PC-3 (cell line): ENCODE data around the gene CALHM6. TPM values are rescaled to one million over a fixed set of nuclear protein-coding genes. Genes with fewer than 3 reads are reported as not detected.

Experiments
- ATAC-seq: fragments of 200-7000 bp; cut with Tn5 transposase; 2 replicates; pipeline ENCODE4 v1.9.1; 2020; ENCODE audit warnings: mild to moderate bottlenecking, moderate library complexity
- BruUV-seq: library from RNA; stranded (reverse); fragments of 400-500 nt; replicated peaks from 2 replicates; lab custom pipeline; 2021; lab: Mats Ljungman, UMichigan
- CTCF ChIA-PET: fragments of 300-600 bp; sonication (Branson Sonifier 250); formaldehyde crosslinking; loops from one replicate; lab custom pipeline; 2022; ENCODE audit warnings: antibody characterized with exemption; lab: Charles Lee
- POLR2A ChIA-PET: fragments of 300-600 bp; sonication (Branson Sonifier 250); formaldehyde crosslinking; loops from one replicate; lab custom pipeline; 2022; ENCODE audit warnings: antibody characterized with exemption; ENCODE audit not compliant: unreplicated experiment; lab: Charles Lee
- DNase-seq: peaks from one replicate; pipeline ENCODE4 v3.0.0-alpha.2; 2015
- H2AFZ ChIP-seq: fragments of 300-600 bp; sonication (generic); 2 replicates; pipeline ENCODE4 v1.6.0; 2016; ENCODE audit warnings: antibody characterized with exemption, low read length
- H3F3A ChIP-seq: fragments of 300-600 bp; sonication (generic); one replicate; pipeline ENCODE4 v1.6.0; 2017; ENCODE audit warnings: antibody characterized with exemption, low read length, control low read depth, mild to moderate bottlenecking; ENCODE audit not compliant: unreplicated experiment
- H3K27ac ChIP-seq: fragments of 300-600 bp; sonication (generic); 2 replicates; pipeline ENCODE4 v1.5.1; 2016; ENCODE audit warnings: mild to moderate bottlenecking, low read length
- H3K27me3 ChIP-seq: fragments of 300-600 bp; sonication (generic); 2 replicates; pipeline ENCODE4 v1.6.1; 2016; ENCODE audit warnings: low read length, mixed read lengths
- H3K36me3 ChIP-seq: fragments of 300-600 bp; sonication (generic); 2 replicates; pipeline ENCODE4 v1.6.1; 2016; ENCODE audit warnings: low read depth, mixed run types, low read length, mixed read lengths
- H3K4me1 ChIP-seq: fragments of 300-600 bp; sonication (generic); 2 replicates; pipeline ENCODE4 v1.5.1; 2016; ENCODE audit warnings: low read length; ENCODE audit not compliant: insufficient read depth
- H3K4me2 ChIP-seq: fragments of 300-600 bp; sonication (generic); 2 replicates; pipeline ENCODE4 v1.6.0; 2016; ENCODE audit warnings: low read length
- H3K4me3 ChIP-seq: fragments of 300-600 bp; sonication (generic); 2 replicates; pipeline ENCODE4 v1.5.1; 2016; ENCODE audit warnings: mild to moderate bottlenecking, low read length, mixed read lengths
- H3K79me2 ChIP-seq: fragments of 300-600 bp; sonication (generic); 2 replicates; pipeline ENCODE4 v1.6.1; 2017; ENCODE audit warnings: low read length, mixed read lengths
- H3K9ac ChIP-seq: fragments of 300-600 bp; sonication (generic); 2 replicates; pipeline ENCODE4 v1.6.0; 2016; ENCODE audit warnings: mild to moderate bottlenecking, low read length
- H3K9me2 ChIP-seq: fragments of 300-600 bp; sonication (generic); replicated peaks from 2 replicates; pipeline ENCODE4 v1.6.1; 2016; ENCODE audit warnings: mixed run types, low read length, mixed read lengths
- H3K9me3 ChIP-seq: fragments of 300-600 bp; sonication (generic); 2 replicates; pipeline ENCODE4 v1.6.1; 2016; ENCODE audit warnings: low read length, mixed read lengths
- H4K20me1 ChIP-seq: fragments of 300-600 bp; sonication (generic); 2 replicates; pipeline ENCODE4 v1.6.1; 2016; ENCODE audit warnings: low read length, mixed read lengths
- EZH2 ChIP-seq: fragments of 300-600 bp; sonication (generic); IDR thresholded peaks from one replicate; pipeline ENCODE4 v1.6.1; 2017; ENCODE audit warnings: antibody characterized with exemption, mild to moderate bottlenecking, low read length; ENCODE audit not compliant: unreplicated experiment
- EZH2phosphoT487 ChIP-seq: fragments of 300-600 bp; sonication (generic); IDR thresholded peaks from 2 replicates; pipeline ENCODE4 v1.6.1; 2018; ENCODE audit warnings: mild to moderate bottlenecking, antibody characterized with exemption, low read length, borderline replicate concordance
- intact Hi-C: fragments of 100-400 bp; cut with micrococcal nuclease; formaldehyde crosslinking; loops from 2 replicates; pipeline ENCODE4 v1.9.0; 2023
- total RNA-seq: library from RNA; depleted of rRNA; stranded (reverse); fragments of >200 nt; gene quantifications from 2 replicates; pipeline ENCODE4 v1.2.3, GENCODE V29; 2014
- TF ChIP-seq, protein P1 (sequence below): fragments of 300-600 bp; sonication (generic); conservative IDR thresholded peaks from 2 replicates; pipeline ENCODE4 v1.5.1; 2017; ENCODE audit warnings: antibody characterized with exemption, low read depth, mild to moderate bottlenecking, low read length

The CALHM6 gene
- total RNA-seq, 1 experiment from 2014 or later, result not detected

DNA sequence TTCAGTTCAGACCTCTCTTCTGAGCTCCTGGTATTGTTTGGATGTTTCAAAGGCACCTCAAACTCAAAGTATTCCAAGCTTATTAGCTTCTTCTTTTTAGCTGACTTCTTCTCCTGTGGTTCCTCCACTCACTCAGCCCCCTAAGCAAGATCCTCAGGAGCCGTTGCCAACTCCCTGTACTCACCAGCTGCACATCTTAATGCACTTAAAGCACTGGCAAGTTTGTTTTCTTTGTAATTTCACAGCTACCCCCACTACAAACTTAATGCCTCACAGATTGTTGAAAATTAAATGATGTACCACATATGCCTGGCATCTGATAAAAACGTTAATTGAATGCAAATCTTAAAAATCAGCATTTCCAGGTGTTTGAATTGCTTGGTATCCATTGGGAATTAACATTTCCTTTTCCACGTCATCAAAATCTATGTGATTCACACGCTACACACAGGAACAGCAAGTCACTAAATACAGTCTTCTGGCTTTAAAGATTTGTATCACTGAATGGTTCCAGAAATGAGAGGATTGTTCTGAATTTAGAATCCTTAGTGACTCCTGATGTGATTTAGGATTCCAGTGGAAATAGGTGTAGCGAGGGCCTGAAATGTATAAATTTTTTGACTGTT is 24.5 kb downstream of the CALHM6 start:
- Histone ChIP-seq H3K9me3 (no peaks in the 10 kb centered on the region), H3K4me1 (no peaks in the 10 kb centered on the region), H3F3A (no peaks in the 10 kb centered on the region), H3K4me3 (no peak overlapping the region), H3K9me2 (no peaks in the 10 kb centered on the region), H3K4me2 (no peak overlapping the region), H3K27me3 (no peaks in the 10 kb centered on the region), H3K36me3 (no peaks in the 10 kb centered on the region), H2AFZ (no peak overlapping the region), H3K79me2 (no peaks in the 10 kb centered on the region), H3K27ac (no peak overlapping the region), H3K9ac (no peak overlapping the region), H4K20me1 (no peaks in the 10 kb centered on the region)
- CTCF ChIA-PET, result no interaction called here
- DNase-seq, result no peak
- no peak for ATAC-seq
- intact Hi-C loops, result no loop called here
- POLR2A ChIA-PET, result no interaction called here
- BruUV-seq, result no TSS peak
- TF ChIP-seq EZH2, result no peak
- TF ChIP-seq, protein P1, sequence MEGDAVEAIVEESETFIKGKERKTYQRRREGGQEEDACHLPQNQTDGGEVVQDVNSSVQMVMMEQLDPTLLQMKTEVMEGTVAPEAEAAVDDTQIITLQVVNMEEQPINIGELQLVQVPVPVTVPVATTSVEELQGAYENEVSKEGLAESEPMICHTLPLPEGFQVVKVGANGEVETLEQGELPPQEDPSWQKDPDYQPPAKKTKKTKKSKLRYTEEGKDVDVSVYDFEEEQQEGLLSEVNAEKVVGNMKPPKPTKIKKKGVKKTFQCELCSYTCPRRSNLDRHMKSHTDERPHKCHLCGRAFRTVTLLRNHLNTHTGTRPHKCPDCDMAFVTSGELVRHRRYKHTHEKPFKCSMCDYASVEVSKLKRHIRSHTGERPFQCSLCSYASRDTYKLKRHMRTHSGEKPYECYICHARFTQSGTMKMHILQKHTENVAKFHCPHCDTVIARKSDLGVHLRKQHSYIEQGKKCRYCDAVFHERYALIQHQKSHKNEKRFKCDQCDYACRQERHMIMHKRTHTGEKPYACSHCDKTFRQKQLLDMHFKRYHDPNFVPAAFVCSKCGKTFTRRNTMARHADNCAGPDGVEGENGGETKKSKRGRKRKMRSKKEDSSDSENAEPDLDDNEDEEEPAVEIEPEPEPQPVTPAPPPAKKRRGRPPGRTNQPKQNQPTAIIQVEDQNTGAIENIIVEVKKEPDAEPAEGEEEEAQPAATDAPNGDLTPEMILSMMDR, result no peak
- no peak for TF ChIP-seq EZH2phosphoT487

DNA sequence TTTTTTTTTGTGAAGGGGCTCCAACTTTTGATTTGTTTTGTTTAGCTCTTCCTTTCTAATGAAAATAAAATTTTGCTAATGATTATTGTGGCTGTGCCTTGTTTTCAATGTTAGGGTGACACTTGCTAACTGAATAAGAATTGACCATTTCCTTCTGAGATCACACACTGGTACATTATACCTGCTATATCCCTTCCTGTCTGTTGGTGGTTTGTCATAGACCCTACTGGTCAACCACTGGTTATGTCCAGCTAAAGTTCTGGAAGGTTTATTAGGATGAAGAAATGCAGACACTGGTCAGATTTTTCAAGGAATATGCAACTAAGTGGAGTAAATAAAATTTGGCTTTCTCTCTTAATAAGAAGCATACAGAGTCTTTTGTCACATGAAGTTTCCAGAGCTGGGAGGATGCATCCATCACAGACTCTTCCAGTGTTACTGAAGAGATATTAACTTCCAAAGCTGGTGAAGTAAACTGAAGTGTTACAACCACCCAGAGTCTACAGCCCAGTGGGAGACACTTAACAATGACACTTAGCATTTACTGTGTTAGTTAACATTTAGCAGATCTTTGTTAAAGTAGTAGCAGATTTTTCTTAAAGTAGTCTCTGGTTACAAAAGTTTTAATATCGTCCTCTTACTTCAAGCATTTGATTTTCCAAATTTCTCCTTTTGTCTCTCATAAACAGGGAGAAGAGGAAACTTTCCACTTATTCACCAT is 30.6 kb downstream of the CALHM6 start:
- ChIA-PET POLR2A (no interaction called here), CTCF (interaction anchor here (0.6 kb wide), 1 partner anchor 202 kb away, joined by 3 read pairs; no protein-coding TSS in a partner anchor)
- Histone ChIP-seq H3K9ac (no peak overlapping the region), H3K27ac (no peak overlapping the region), H3F3A (no peaks in the 10 kb centered on the region), H4K20me1 (no peaks in the 10 kb centered on the region), H3K9me3 (no peaks in the 10 kb centered on the region), H3K79me2 (no peaks in the 10 kb centered on the region), H3K4me1 (no peaks in the 10 kb centered on the region), H3K9me2 (no peaks in the 10 kb centered on the region), H3K4me3 (no peak overlapping the region), H3K36me3 (no peaks in the 10 kb centered on the region), H3K4me2 (no peak overlapping the region), H2AFZ (no peak overlapping the region), H3K27me3 (no peaks in the 10 kb centered on the region)
- intact Hi-C loops, result no loop called here
- TF ChIP-seq EZH2 (no peak), EZH2phosphoT487 (no peak)
- TF ChIP-seq, protein P1, result no peak
- no peak for ATAC-seq
- BruUV-seq, result no TSS peak
- DNase-seq, result no peak
